Mesenteric fat pad (tissue), 1 donor: Measurements from ENCODE around the gene SESN1. TPM values are rescaled to one million over a fixed set of nuclear protein-coding genes. Genes with fewer than 3 reads are reported as not detected.

Experiments used
- DNase-seq: peaks from one replicate; pipeline ENCODE4 v3.0.0-alpha.2; 2020; ENCODE audit warnings: low spot score
- total RNA-seq: library from RNA; stranded (reverse); fragmentation: NEBNext Ultra II Directional; extraction: Animal tissue kit (Norgen Biotek cat#: 25700); gene quantifications from one replicate; pipeline ENCODE4 v1.2.1, GENCODE V29; 2021
- donor health status: DM: yes; HTN: yes; CAD: no.

The SESN1 gene
- total RNA-seq, 1 donor from 2014 or later, result 42.8 TPM

GRCh38 chr6:109062216-109062615, 32.4 kb downstream of the SESN1 start:
- DNase-seq, result no peak

DNA sequence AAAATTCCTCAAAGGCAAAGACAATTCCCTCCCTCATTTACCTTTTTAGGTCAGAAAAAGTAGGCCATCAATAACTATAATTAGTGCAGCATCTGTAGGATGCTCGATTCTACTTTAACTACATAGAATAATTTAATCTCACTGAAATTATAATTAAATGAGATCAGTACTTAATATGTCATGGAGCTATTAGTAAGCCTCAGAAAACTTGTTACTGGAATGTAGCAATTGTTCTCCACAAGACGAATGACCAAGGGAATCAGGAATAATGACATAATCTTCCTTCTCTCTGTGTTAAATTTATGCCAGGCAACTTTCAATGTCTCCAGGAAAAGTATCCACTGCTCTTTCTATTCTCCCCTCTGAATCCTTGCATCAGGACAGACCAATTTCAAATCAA, 34.1 kb downstream of the SESN1 start:
- no peak for DNase-seq

DNA sequence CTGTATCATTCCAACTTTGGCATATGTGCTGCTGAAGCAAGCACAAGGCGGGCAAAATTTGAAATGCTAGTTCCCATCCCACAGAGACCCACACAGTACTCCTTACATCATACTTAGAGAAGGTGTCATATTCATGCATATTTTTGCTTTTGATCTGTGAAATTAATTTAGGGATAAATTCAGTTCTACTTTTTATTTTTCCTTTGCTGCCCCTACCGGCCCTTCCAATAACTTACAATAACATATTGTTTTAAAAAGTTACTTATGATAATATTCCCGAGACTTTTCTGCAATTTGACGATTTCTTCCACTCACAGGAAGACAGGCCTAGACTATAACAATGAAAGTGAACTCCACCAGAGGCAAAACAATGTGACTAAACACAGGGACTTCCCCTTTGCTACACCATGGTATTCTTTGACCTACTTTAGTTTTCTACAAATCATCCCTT, 35.0 kb downstream of the SESN1 start:
- no peak for DNase-seq

GRCh38 chr6:109059153-109059552, 35.5 kb downstream of the SESN1 start:
- DNase-seq, result no peak

- DNase-seq, result no peak
These were observed 36.0 kb downstream of the SESN1 start for GRCh38 chr6:109058620-109059019.

- DNase-seq, result no peak
These were observed 38.0 kb downstream of the SESN1 start for GRCh38 chr6:109056661-109057060.

GRCh38 chr6:109055771-109056235, 38.8 kb downstream of the SESN1 start:
- DNase-seq, result no peak

DNA sequence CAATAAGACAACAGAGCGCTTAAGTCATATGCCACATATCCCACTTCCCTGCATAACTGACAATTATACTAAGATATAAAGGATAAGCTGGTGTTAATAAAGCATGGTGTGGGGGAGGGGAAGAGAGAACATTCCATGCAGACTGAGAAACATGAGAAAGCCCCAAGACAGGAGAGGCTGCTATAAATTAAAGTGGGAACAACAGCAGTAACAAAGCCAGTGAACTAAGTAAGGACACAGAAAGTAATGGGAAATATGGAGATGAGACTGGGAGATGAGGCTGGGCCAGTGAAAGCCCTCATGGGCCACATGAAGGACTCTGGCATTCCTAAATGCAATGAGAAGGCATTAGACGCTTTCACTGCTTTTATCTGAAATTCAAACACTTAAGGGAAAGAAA, 41.3 kb downstream of the SESN1 start:
- DNase-seq, result no peak

DNA sequence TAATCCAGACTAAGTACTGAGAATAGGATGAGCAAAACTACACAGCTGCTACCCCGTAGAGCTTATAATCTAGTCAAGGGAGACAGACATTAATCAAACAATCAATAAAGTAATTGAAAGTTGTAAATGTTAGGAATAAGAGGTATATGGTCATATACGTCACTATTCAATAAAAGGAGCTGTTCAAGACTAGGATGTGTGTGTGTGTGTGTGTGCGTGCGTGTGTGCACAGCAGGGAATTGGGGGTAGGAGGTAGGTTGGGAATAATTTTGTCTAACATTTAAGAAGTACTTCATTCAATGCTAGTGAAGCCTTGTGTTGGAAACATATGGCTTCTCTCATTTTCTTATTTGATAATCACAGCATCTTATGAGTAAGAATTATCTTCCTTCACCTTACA, 41.8 kb downstream of the SESN1 start:
- DNase-seq, result no peak

GRCh38 chr6:109052018-109052651, 42.5 kb downstream of the SESN1 start:
- DNase-seq, result no peak

DNA sequence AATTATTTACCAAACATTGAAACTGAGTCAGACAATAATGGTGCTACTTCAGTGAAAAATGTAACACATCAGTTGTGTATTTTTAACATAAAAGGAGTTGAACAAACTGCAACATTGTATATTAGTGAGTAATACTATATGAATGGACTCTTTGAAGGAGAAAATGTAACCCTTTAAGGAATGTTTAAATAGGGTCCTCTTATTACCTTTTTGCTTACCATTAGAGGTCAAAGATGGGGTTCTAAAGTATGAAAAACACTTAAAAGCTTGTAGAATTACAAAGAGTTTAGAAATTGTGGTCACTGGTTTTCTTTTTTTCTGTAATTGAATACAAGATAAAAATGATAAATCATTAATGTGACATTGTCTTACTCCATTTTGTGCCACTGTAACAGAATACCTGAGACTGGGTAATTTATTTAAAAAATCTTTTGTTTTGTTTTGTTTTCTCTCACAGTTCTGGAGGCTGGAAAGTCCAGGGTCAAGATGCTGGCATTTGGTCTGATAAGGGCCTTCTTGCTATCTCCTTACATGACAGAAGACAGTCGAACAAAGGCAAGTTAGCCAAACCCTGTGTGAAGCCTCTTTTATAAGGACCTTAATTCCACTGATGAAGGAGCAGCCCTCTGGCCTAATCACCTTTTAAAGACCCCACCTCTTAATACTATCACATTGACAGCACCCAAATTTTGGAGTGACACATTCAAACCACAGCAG, 43.2 kb downstream of the SESN1 start:
- no peak for DNase-seq

DNA sequence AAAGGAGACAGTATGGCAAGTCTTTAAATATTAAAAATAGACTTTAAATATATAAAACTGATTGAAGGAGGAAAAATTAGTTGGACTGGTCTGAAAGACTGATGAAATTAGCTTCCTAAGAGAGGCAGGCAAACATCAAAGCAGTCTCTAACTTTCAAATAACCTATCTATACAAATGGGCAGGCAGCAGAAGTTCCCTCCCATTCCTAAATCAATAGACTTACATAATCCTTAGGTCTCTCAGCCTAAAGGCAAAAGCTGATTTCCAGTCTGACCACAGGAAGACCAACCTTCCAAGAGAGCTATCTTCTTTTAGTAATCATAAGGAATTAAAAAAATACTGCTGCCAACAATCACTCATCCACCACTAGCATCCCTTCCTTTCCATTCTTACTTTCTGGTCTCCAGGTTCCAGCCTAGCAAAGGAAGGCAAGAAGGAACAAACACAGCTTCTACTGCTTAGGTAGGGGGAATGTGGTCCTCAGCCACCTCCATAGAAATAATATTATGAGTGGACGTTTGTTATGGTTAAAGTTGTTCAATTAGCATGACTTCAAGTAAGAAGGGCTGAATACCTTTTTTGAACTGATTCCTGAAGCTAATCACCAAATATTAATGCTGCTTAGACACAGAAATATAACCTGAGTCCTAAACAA, 44.1 kb downstream of the SESN1 start:
- no peak for DNase-seq

DNA sequence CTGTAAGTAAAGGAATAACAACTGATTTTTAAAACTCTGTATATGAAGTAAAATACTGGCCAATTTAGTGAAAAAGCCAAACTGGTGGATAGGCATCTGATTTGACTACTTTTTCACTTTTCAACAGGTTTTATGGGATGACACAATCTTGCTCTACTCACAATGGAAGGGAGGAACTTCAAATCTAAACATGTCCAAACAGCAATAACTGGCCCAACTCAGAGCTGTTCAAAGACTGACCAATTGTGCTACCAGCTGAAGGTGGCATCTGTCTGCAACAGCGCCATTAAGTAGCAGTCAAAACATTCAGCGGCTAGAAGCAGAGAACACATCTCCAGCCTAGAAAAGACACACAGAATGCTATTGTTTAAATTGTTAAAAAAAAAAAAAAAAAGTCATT, 44.6 kb downstream of the SESN1 start:
- no peak for DNase-seq

DNA sequence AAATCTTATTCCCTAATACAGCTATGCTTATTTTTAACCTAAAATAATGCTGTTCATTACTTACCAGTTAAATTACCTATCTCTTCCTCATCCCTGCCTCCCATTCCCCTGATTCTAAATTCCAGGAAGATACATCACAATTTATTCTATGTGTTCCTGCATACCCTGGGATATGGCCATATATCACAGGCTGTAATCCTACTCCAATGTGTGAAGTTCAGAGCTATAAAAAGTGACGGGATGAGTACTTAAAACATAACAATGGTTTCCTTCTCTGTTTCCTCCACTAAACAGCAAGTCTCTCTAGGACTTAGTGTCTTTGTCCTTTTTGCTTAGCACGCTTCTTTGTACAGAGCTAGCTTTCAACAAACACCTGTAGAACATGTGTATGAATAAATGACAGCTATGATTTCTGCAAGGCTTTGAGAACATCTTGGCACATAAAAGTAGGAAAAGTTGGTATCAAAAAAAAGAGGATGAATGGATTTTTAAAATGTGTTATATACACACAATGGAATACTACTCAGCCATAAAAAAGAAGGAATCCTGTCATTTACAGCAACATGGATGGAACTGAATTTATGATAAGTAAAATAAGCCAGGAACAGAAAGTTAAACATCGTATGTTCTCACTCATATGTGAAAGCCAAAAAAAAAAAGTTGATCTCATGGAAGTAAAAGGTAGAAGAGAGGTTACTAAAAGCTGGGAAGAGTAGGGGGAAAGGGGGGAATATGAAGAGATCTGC, 45.8 kb downstream of the SESN1 start:
- no peak for DNase-seq

DNA sequence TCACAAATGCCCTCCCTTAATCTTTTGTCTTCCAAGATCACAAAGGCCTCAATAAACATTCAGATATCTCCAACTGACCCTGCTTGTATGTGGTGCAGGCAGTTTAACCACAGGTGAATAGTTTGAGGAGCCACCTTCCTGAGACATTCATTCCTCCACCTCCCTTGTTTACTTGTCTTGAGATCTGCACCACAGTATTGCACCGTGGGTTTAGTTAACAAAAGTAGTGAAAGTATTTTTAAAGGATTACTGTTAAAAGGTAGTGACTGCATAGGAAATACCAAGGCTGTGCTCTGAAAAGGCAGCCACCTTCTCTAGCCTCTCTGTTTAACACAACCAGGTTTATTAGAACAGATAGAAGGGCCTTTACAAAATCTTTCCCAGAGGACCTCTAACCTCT, 46.5 kb downstream of the SESN1 start:
- no peak for DNase-seq

GRCh38 chr6:109045493-109045892, 49.2 kb downstream of the SESN1 start:
- DNase-seq, result no peak

DNA sequence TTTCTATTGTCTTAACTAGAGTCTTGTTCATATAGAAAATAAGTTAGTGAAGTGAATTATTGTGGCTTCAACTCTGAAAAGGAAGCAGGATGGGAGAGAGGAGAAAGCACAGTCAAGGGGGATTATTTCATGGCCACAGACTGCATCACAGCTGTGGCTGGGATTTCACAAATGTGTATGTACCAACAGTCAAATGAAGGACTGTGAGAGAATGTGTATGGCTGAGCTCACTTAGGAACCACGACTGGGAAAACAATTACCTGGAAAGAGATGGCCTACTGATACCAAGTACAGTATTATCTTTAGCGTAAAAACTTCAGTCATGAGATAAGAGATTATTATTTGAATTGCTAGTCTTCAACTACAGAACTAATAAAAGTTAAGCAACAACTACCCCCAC, 54.9 kb downstream of the SESN1 start:
- DNase-seq, result no peak

DNA sequence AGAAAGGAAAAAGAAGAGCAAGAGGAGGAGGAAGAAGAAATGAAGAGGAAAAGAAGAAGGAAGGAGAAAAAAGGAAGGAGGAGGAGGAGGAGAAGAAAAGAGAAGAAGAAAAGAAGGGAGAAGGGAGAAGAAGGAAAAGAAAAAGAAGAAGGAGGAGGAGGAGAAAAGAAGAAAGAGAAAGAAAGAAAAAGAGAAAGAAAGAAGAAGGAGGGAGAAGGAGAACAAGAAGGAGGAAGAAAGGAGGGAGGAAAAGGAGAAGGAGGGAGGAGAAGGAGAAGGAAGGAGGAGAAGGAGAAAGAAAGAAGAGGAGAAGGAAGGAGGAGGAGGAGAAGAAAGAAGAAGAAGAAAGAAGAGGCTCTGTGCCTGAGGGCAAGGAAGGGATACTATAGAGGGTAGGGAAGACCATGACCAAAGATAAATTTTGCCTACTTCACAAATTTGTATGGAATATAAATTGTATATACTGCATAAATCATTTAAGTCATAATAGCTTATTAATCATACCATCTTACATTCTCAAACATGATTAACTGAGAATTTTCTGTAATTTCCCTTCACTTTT, 55.7 kb downstream of the SESN1 start:
- no peak for DNase-seq

DNA sequence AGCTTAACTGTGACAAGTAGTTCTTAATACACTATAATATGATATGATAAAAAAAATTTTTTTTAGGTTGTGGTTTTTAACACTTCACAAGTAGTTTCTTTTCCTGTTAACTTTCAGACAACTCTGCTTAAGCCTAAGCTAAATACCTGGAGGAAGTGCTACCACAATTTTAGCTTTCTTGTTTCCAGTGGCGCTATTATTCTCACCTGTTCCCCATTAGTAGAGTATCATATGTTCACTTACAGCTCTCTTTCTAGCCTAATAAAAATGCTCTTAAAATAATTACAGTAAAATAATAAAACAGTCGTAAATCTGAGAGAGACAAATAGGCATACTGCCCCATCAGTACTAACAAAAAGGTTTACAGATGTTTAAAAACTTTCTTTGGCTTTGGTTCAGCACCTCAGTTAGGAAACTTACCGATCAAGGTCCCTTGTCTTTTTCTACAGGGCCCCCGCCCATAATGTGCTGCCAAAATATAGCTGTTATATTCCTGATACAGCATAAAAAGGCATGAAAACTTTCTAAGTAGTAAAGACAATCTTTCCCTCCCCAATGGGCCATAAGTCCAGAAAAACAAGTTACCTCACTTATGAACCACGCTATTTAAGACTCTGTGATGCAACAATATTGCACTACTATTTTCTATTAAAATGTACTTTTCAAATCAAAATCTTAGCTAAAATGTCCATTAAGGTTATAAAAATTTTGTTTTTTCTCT, 57.9 kb downstream of the SESN1 start:
- DNase-seq, result no peak

DNA sequence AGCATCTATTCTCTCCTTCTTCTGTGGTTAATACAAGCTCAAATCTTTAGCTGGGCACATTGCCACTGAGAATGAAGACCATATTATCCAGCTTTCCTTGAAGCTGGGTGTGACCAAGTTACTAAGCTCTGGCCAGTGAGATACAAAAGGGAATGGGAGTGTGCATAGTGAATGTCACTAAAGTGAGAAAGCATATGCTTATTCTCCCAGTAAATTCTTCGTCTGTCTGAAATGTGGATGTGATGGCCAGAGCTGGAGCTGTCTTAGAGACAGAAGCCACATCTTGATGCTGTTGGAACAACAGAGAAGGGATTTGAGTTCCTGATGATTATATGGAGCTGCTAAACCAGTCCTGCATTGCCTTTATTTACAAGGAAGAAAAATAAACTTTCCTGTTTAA, 60.1 kb downstream of the SESN1 start:
- DNase-seq, result no peak

GRCh38 chr6:109033655-109034054, 61.0 kb downstream of the SESN1 start:
- no peak for DNase-seq
